Measurements from ENCODE around the gene NSMF.

The NSMF gene

GRCh38 chr9:137429974-137430722 is 29.0 kb downstream of the NSMF start:
- no peak for DNase-seq

- DNase-seq = no peak
These were observed 29.6 kb downstream of the NSMF start for GRCh38 chr9:137429546-137429890.

- no peak for DNase-seq
These were observed 30.1 kb downstream of the NSMF start for GRCh38 chr9:137428841-137429545.

- no peak for DNase-seq
These were observed 30.9 kb downstream of the NSMF start for GRCh38 chr9:137428311-137428630.

GRCh38 chr9:137427454-137428310 is 31.5 kb downstream of the NSMF start:
- DNase-seq = no peak

GRCh38 chr9:137426018-137426681 is 33.0 kb downstream of the NSMF start:
- no peak for DNase-seq

GRCh38 chr9:137423514-137424291 is 35.4 kb downstream of the NSMF start:
- DNase-seq = no peak

GRCh38 chr9:137422604-137423513 is 36.3 kb downstream of the NSMF start, which contains the start of the genes EXD3 and NOXA1:
Gene EXD3 (minus strand): TSS chr9:137423162. CDS start chr9:137395357, 27,805 bp downstream.
Gene NOXA1 (plus strand): TSS chr9:137423393. CDS start chr9:137423530, 137 bp downstream.
- DNase-seq = peak; percentile 95

- no peak for DNase-seq
These were observed 37.1 kb downstream of the NSMF start for GRCh38 chr9:137421838-137422603.

GRCh38 chr9:137417161-137418021 is 41.7 kb downstream of the NSMF start:
- no peak for DNase-seq

- no peak for DNase-seq
These were observed 42.5 kb downstream of the NSMF start for GRCh38 chr9:137416563-137417151.

- DNase-seq = no peak
These were observed 43.0 kb downstream of the NSMF start for GRCh38 chr9:137416006-137416562.

GRCh38 chr9:137415451-137415850 is 43.7 kb downstream of the NSMF start:
- no peak for DNase-seq

GRCh38 chr9:137412431-137412830 is 46.7 kb downstream of the NSMF start:
- DNase-seq = no peak

- DNase-seq = peak; percentile 41
These were observed 47.3 kb downstream of the NSMF start for GRCh38 chr9:137411645-137412380.

- DNase-seq = no peak
These were observed 47.9 kb downstream of the NSMF start for GRCh38 chr9:137411260-137411644.

- no peak for DNase-seq
These were observed 48.3 kb downstream of the NSMF start for GRCh38 chr9:137410891-137411249.

All from CD4-positive, alpha-beta T cell treated with Interleukin-10 for 1 hour (primary cell).